C4-2B (cell line): Measurements from ENCODE around the gene KRTAP16-1.

ENCODE experiments used
- CTCF ChIP-seq: fragments of 450-650 bp; conservative IDR thresholded peaks from 2 replicates; pipeline ENCODE4 v1.5.1; 2017; ENCODE audit warnings: mild to moderate bottlenecking
- ZFX ChIP-seq: fragments of 450-650 bp; IDR thresholded peaks from 2 replicates; pipeline ENCODE4 v1.6.1; 2017

DNA sequence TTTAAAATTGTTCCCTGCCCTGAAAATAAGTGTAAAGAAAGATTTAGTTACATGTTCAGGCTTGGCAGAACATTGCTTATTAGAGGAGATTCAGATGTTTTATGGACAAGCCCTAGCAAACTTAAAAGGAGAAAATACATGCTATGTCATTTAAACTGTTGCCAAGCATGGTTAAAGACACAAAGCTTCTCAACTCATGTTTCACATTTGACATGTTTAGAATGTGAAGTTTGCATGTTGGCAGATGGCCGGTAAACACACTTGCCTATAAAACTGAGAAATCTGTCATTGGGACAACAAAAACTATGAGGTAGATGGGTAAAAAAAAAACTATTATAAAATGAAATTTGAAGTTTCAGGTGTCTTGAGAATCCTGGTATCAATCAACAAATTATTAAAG, 12.3 kb downstream of the KRTAP16-1 start:
- TF ChIP-seq CTCF (no peak), ZFX (no peak)
